ENCODE data around the gene BUD23.

The BUD23 gene

DNA sequence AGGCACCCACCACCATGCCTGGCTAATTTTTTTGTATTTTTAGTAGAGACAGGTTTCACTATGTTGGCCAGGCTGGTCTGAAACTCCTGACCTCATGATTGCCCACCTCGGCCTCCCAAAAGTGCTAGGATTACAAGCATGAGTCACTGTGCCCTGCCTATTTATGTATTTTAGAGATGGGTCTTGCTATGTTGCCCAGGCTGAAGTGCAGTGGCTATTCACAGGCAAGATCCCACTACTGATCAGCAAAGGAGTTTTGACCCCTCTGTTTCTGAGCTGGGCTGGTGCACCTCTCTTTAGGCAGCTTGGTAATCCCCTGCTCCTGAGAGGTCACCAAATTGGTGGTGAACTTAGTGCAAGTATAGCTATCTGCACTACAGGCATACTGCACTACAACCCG, 49.0 kb downstream of the BUD23 start:
- no peak for DNase-seq (ENCODE audit: low read depth, low spot score)
- POLR2A ChIA-PET = no interaction called here
- TF ChIP-seq, protein P1, sequence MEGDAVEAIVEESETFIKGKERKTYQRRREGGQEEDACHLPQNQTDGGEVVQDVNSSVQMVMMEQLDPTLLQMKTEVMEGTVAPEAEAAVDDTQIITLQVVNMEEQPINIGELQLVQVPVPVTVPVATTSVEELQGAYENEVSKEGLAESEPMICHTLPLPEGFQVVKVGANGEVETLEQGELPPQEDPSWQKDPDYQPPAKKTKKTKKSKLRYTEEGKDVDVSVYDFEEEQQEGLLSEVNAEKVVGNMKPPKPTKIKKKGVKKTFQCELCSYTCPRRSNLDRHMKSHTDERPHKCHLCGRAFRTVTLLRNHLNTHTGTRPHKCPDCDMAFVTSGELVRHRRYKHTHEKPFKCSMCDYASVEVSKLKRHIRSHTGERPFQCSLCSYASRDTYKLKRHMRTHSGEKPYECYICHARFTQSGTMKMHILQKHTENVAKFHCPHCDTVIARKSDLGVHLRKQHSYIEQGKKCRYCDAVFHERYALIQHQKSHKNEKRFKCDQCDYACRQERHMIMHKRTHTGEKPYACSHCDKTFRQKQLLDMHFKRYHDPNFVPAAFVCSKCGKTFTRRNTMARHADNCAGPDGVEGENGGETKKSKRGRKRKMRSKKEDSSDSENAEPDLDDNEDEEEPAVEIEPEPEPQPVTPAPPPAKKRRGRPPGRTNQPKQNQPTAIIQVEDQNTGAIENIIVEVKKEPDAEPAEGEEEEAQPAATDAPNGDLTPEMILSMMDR (IDR thresholded peaks at IDR 0.05; ENCODE audit: insufficient read depth, low read length, missing control alignments) = no peak
- CTCF ChIA-PET = interaction anchor here (1.1 to 16.0 kb wide), 3 partner anchors 27 to 127 kb away, joined by 4 to 231 read pairs (median 4); no protein-coding TSS in a partner anchor
- no peak overlapping the region for H3K4me3 ChIP-seq (ENCODE audit: low read depth, low read length)

DNA sequence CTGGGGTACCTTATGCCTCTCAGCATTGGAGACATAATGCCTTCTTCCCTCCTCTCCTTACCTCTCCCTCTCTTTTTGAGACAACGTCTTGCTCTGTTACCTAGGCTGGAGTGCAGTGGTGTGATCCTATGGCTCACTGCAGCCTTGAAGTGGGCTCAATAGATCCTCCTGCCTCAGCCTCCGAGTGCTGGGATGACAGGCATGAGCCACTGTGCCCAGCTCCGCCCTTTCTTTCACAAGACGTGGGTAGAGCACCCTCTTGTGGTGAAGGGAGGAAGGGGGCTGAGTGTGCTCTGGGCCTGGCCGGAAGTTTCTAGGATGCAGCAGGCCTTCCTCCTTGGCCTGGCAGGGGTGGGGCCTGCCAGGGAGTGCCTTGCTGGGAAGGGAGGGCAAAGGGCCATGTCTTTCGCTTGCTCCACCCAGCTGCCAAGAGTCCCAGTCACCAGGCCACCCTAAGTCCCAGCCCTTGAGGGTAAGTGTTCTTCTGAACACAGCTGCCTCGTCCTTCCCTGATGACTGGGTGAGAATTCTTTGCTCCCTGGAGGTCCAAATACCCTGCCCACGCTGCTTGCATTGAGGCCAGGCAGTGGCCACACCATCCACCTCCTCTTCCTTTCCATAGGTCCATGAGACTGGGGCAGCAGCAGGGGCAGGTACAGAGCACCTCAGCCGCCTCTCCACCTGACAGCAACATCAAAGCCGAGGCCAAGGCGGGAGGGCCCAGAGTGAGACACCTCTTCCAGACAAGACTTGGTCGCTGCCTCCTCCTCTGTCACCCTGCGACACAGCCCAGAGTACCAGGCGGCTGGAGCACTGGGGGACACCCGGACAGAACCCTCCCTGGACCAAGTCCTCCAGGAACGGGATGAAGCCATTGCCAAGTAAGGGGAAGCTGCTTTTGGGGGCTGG, 51.5 kb downstream of the BUD23 start:
- no peak for DNase-seq (ENCODE audit: low read depth, low spot score)
- H3K4me3 ChIP-seq (ENCODE audit: low read depth, low read length) = no peak overlapping the region
- ChIA-PET POLR2A (no interaction called here), CTCF (interaction anchor here (0.5 to 16.0 kb wide), 21 partner anchors 9 to 405 kb away, joined by 3 to 231 read pairs (median 4); no protein-coding TSS in a partner anchor)
- TF ChIP-seq, protein P1 (IDR thresholded peaks at IDR 0.05; ENCODE audit: insufficient read depth, low read length, missing control alignments) = peak; percentile 80

DNA sequence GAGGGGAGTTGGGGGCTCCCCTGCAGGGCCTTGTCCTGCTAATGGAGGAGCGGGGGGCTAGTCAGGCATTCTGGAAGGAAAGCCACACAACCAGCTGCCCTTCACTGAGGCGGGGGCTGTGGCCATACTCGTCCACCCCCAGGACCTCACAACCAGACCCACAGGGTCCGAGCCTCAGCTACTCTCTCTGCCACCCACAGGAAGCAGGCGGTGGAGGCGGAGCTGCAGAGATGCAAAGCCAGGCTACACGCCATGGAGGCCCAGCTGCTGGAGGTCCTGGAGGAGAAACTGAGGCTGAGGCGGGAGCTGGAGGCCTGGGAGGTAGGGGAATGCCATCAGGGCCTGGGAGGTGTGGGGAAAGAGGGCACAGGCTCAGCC, 52.1 kb downstream of the BUD23 start:
- ChIA-PET CTCF (interaction anchor here (0.8 to 16.0 kb wide), 16 partner anchors 9 to 405 kb away, joined by 3 to 231 read pairs (median 4); no protein-coding TSS in a partner anchor), POLR2A (no interaction called here)
- TF ChIP-seq, protein P1 (IDR thresholded peaks at IDR 0.05; ENCODE audit: insufficient read depth, low read length, missing control alignments) = no peak
- no peak for DNase-seq (ENCODE audit: low read depth, low spot score)
- H3K4me3 ChIP-seq (ENCODE audit: low read depth, low read length) = no peak overlapping the region

DNA sequence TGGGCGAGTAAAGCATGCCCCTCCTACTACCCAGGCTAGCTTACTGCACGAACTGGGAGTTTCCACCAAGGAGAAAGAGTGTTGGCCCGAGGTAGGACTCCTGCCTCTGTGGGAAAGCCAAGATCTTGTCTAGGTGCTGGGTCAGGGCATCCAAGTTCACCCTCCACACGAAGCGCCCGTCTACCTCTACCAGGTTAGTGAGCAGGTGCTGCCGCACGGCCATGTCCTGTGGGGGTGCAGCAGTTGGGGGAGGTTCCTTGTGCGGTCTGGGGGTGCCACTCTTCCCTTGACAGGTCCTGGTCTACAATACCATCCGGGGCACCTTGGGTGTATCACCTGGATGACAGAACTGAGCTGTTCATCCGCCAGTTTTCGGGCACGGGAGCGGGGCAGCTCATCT, 53.5 kb downstream of the BUD23 start:
- TF ChIP-seq, protein P1 (IDR thresholded peaks at IDR 0.05; ENCODE audit: insufficient read depth, low read length, missing control alignments) = no peak
- POLR2A ChIA-PET = no interaction called here
- no peak overlapping the region for H3K4me3 ChIP-seq (ENCODE audit: low read depth, low read length)
- DNase-seq (ENCODE audit: low read depth, low spot score) = no peak
- CTCF ChIA-PET = interaction anchor here (0.7 to 16.0 kb wide), 8 partner anchors 8 to 131 kb away, joined by 3 to 231 read pairs (median 6); no protein-coding TSS in a partner anchor

DNA sequence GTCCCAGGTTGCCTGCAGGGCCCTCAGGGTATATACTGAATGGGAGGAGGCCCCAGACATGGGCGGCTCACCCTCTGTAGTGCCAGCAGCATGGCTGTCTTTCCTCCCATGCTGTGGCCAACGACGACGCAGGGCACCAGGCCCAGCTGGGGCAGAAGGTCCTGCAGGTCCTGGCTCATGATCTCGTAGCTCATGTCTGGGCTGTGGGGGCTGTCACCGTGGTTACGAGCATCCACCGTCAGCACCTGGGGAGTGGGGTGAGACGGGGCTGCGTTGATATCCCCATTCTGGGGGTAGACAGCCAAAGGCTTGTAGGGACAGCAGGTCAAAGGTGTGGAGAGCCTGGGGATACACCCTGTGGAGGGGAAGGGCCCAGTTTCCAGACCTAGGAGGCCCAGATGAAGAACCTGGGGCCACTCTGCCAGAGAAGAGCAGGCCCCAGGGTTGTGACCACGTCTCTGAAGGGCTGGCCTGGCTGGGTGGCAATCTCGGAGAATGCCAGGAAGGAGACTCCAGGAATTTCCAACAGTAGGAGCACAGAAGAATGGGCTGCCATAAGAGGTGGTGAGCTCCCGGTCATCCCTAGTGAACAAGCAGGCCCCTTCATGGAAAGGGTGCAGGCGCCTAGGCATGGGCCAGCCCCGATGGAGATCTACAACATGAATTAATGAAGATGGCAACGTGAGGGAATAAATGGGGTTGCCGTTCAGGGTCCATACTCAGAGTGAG, 54.3 kb downstream of the BUD23 start:
- POLR2A ChIA-PET = interaction anchor here (0.6 to 1.4 kb wide), 3 partner anchors 39 to 113 kb away, joined by 3 to 4 read pairs (median 4); no protein-coding TSS in a partner anchor
- no peak for DNase-seq (ENCODE audit: low read depth, low spot score)
- CTCF ChIA-PET = interaction anchor here (0.7 to 16.0 kb wide), 10 partner anchors 8 to 132 kb away, joined by 3 to 231 read pairs (median 4); no protein-coding TSS in a partner anchor
- TF ChIP-seq, protein P1 (IDR thresholded peaks at IDR 0.05; ENCODE audit: insufficient read depth, low read length, missing control alignments) = no peak
- H3K4me3 ChIP-seq (ENCODE audit: low read depth, low read length) = peak overlapping the region; percentile 93
